HEK293 (cell line): ENCODE measurements around the gene SMARCD1.

Experiments used
- AEBP2 ChIP-seq: fragments of 450-650 bp; formaldehyde crosslinking; IDR thresholded peaks from 2 replicates; pipeline ENCODE4 v1.5.1; 2016; ENCODE audit warnings: missing biosample characterization, missing genetic modification characterization, borderline replicate concordance
- CTCF ChIP-seq: fragments of 450-650 bp; formaldehyde crosslinking; IDR thresholded peaks from 2 replicates; pipeline ENCODE4 v1.5.1; 2016; ENCODE audit warnings: missing biosample characterization, missing genetic modification characterization
- SETDB1 ChIP-seq: IDR thresholded peaks from one replicate; pipeline ENCODE4 v1.6.1; 2017; ENCODE audit warnings: mild to moderate bottlenecking, low read length, moderate library complexity, mixed read lengths; ENCODE audit not compliant: insufficient read length
- WT1 ChIP-seq: fragments of 450-650 bp; formaldehyde crosslinking; IDR thresholded peaks from 2 replicates; pipeline ENCODE4 v1.5.1; 2016; ENCODE audit warnings: missing biosample characterization, missing genetic modification characterization
- ZBTB20 ChIP-seq: fragments of 450-650 bp; formaldehyde crosslinking; IDR thresholded peaks from 2 replicates; pipeline ENCODE4 v1.5.1; 2016; ENCODE audit warnings: missing biosample characterization, missing genetic modification characterization
- ZFP37 ChIP-seq: fragments of 450-650 bp; formaldehyde crosslinking; IDR thresholded peaks from 2 replicates; pipeline ENCODE4 v1.5.1; 2016; ENCODE audit warnings: missing biosample characterization, missing genetic modification characterization
- ZNF26 ChIP-seq: fragments of 450-650 bp; formaldehyde crosslinking; IDR thresholded peaks from 2 replicates; pipeline ENCODE4 v1.5.1; 2016; ENCODE audit warnings: missing biosample characterization, missing genetic modification characterization
- ZNF274 ChIP-seq, 2 experiments: fragments of 200-500 bp in 1 of 2; fragments of 450-650 bp in 1 of 2; sonication (Bioruptor generic) in 1 of 2; formaldehyde crosslinking in 1 of 2; IDR thresholded peaks; 2 replicates each; pipeline versions ENCODE4 v1.5.1 to v1.6.1; 2014 to 2016; ENCODE audit warnings: borderline replicate concordance in 1 of 2, inconsistent platforms in 1 of 2, low read length in 1 of 2, missing biosample characterization in 1 of 2, missing genetic modification characterization in 1 of 2
- ZNF362 ChIP-seq: fragments of 450-650 bp; formaldehyde crosslinking; IDR thresholded peaks from 2 replicates; pipeline ENCODE4 v1.5.1; 2016; ENCODE audit warnings: missing biosample characterization, missing genetic modification characterization
- ZNF654 ChIP-seq: fragments of 450-650 bp; formaldehyde crosslinking; IDR thresholded peaks from 2 replicates; pipeline ENCODE4 v1.5.1; 2016; ENCODE audit warnings: low read depth, missing biosample characterization, missing genetic modification characterization
- ZNF843 ChIP-seq: fragments of 450-650 bp; formaldehyde crosslinking; IDR thresholded peaks from 2 replicates; pipeline ENCODE4 v1.5.1; 2016; ENCODE audit warnings: missing biosample characterization, missing genetic modification characterization
- TF ChIP-seq, protein P1 (sequence below): fragments of 450-650 bp; formaldehyde crosslinking; IDR thresholded peaks from 2 replicates; pipeline ENCODE4 v1.5.1; 2016; ENCODE audit warnings: missing biosample characterization, missing genetic modification characterization
- TF ChIP-seq, protein P2 (sequence below): fragments of 450-650 bp; IDR thresholded peaks from 2 replicates; pipeline ENCODE4 v1.5.1; 2018; ENCODE audit warnings: missing biosample characterization, mild to moderate bottlenecking, missing genetic modification characterization

DNA sequence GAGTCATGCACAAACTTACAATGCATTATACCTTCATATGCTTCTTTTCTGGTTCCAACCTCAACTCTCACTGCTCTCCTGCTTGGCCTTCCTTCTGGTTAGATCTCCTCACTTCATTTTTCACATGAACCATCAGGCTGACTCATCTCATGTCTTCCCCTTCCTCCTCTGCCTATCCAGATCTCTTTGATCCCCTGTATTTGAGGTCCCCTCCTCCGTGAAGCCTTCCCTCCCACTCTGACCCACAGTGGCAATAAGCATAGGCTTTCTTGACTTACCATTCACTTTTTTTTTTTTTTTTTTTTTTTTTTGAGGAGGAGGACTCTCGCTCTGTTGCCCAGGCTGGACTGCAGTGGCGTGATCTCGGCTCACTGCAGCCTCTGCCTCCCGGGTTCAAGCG, 42.4 kb upstream of the SMARCD1 start:
- TF ChIP-seq AEBP2 (no peak), ZNF274 (IDR thresholded peaks at IDR 0.05; ENCODE audit: low read length) (no peak), ZNF274 (tag by site-specific recombination; IDR thresholded peaks at IDR 0.05; ENCODE audit: borderline replicate concordance) (no peak), ZFP37 (tag by site-specific recombination) (no peak), ZNF362 (tag by site-specific recombination) (no peak), CTCF (tag by site-specific recombination) (no peak), ZNF843 (tag by site-specific recombination) (no peak), ZBTB20 (tag by site-specific recombination) (no peak), ZNF26 (tag by site-specific recombination) (no peak), ZNF654 (no peak), WT1 (tag by site-specific recombination) (no peak), SETDB1 (no peak)
- TF ChIP-seq, protein P1, sequence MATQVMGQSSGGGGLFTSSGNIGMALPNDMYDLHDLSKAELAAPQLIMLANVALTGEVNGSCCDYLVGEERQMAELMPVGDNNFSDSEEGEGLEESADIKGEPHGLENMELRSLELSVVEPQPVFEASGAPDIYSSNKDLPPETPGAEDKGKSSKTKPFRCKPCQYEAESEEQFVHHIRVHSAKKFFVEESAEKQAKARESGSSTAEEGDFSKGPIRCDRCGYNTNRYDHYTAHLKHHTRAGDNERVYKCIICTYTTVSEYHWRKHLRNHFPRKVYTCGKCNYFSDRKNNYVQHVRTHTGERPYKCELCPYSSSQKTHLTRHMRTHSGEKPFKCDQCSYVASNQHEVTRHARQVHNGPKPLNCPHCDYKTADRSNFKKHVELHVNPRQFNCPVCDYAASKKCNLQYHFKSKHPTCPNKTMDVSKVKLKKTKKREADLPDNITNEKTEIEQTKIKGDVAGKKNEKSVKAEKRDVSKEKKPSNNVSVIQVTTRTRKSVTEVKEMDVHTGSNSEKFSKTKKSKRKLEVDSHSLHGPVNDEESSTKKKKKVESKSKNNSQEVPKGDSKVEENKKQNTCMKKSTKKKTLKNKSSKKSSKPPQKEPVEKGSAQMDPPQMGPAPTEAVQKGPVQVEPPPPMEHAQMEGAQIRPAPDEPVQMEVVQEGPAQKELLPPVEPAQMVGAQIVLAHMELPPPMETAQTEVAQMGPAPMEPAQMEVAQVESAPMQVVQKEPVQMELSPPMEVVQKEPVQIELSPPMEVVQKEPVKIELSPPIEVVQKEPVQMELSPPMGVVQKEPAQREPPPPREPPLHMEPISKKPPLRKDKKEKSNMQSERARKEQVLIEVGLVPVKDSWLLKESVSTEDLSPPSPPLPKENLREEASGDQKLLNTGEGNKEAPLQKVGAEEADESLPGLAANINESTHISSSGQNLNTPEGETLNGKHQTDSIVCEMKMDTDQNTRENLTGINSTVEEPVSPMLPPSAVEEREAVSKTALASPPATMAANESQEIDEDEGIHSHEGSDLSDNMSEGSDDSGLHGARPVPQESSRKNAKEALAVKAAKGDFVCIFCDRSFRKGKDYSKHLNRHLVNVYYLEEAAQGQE (tag by site-specific recombination) = no peak
- TF ChIP-seq, protein P2, sequence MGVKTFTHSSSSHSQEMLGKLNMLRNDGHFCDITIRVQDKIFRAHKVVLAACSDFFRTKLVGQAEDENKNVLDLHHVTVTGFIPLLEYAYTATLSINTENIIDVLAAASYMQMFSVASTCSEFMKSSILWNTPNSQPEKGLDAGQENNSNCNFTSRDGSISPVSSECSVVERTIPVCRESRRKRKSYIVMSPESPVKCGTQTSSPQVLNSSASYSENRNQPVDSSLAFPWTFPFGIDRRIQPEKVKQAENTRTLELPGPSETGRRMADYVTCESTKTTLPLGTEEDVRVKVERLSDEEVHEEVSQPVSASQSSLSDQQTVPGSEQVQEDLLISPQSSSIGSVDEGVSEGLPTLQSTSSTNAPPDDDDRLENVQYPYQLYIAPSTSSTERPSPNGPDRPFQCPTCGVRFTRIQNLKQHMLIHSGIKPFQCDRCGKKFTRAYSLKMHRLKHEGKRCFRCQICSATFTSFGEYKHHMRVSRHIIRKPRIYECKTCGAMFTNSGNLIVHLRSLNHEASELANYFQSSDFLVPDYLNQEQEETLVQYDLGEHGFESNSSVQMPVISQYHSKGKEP (tag by site-specific recombination) = no peak
